Suprapubic skin (tissue), 4 donors: ENCODE results near the gene XPNPEP2. TPM values are rescaled to one million over a fixed set of nuclear protein-coding genes. Genes with fewer than 3 reads are reported as not detected.
"Not testable (repeated sequence)": the region's sequence is repeated elsewhere in the genome, so short reads cannot be mapped to it uniquely, and the experiment has no call there.

Experiments used
- DNase-seq, 2 donors: peaks; one replicate each; pipeline ENCODE4 v3.0.0-alpha.2; 2019; ENCODE audit warnings: low spot score in 2 of 2
- H3K27ac ChIP-seq: fragments of 200-600 bp; sonication (generic); one replicate; pipeline ENCODE4 v1.5.1; 2019
- H3K27me3 ChIP-seq: fragments of 200-600 bp; sonication (generic); one replicate; pipeline ENCODE4 v1.5.1; 2019
- H3K36me3 ChIP-seq: fragments of 200-600 bp; sonication (generic); one replicate; pipeline ENCODE4 v1.5.1; 2019
- H3K4me1 ChIP-seq: fragments of 200-600 bp; sonication (generic); one replicate; pipeline ENCODE4 v1.5.1; 2019
- H3K4me3 ChIP-seq: fragments of 200-600 bp; sonication (generic); one replicate; pipeline ENCODE4 v1.5.1; 2019; ENCODE audit warnings: mild to moderate bottlenecking
- H3K9me3 ChIP-seq: fragments of 200-600 bp; sonication (generic); one replicate; pipeline ENCODE4 v1.5.1; 2019
- CTCF ChIP-seq, 2 donors: fragments of 200-600 bp in 1 of 2; fragments of 450-650 bp in 1 of 2; sonication (generic) in 1 of 2; IDR thresholded peaks; one replicate each; pipeline ENCODE4 v1.5.1; 2016 to 2019; ENCODE audit warnings: antibody characterized with exemption in 2 of 2, mild to moderate bottlenecking in 1 of 2, moderate library complexity in 1 of 2
- EP300 ChIP-seq: sonication (generic); formaldehyde crosslinking; IDR thresholded peaks from one replicate; pipeline ENCODE4 v1.6.1; 2017; ENCODE audit warnings: antibody characterized with exemption
- POLR2A ChIP-seq, 2 donors: fragments of 450-650 bp; IDR thresholded peaks; one replicate each; pipeline ENCODE4 v1.6.1; 2017; ENCODE audit warnings: antibody characterized with exemption in 2 of 2, mild to moderate bottlenecking in 2 of 2, moderate library complexity in 2 of 2
- POLR2AphosphoS5 ChIP-seq, 3 donors: sonication (generic); formaldehyde crosslinking; IDR thresholded peaks; one replicate each; pipeline ENCODE4 v1.6.1; 2017; ENCODE audit warnings: antibody characterized with exemption in 3 of 3
- WGBS: methylation state at CpG from one replicate; pipeline ENCODE4 v1.1.5; 2018; 5-methylcytosine and 5-hydroxymethylcytosine counted together
- total RNA-seq, 4 donors: library from RNA; depleted of rRNA; stranded (reverse); fragments of >200 nt; gene quantifications; one replicate each; pipeline ENCODE4 v1.1.0, GENCODE V29; 2016

Gene XPNPEP2
- total RNA-seq, 4 donors from 2014 or later: 0.83 to 6.1 (median 2.4) TPM

- 55% methylated on average over 3 of the region's 4 CpGs for WGBS
- Histone ChIP-seq H3K27me3 (no peaks in the 10 kb centered on the region), H3K4me3 (no peak overlapping the region), H3K36me3 (no peaks in the 10 kb centered on the region), H3K4me1 (peaks cover 4% of the 10 kb centered on the region), H3K9me3 (no peaks in the 10 kb centered on the region), H3K27ac (no peak overlapping the region)
- TF ChIP-seq POLR2AphosphoS5 (IDR thresholded peaks at IDR 0.05) (no peak), EP300 (no peak)
- no peak for DNase-seq
Measured at GRCh38 chrX:129733335-129733734, 5.4 kb upstream of the XPNPEP2 start.

DNA sequence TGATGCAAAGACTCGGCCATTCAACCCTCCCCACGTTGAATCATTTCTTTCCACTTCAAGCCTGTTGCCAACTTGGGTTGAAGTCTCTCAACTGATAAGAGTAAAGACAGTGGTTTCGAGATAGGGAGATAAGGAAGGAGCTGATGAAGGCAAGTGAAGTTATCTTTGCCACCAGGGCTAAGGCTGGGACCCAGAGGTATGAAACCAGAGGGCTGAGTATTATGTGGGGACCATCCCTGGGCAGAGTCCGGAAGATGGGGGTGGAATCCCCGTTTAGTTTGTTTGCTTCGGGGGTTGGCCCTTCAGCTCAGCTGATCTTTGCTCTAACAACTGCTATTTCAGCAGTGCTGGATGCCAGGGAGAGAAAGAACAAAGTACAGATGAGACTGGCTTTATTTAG, 2.3 kb upstream of the XPNPEP2 start:
- DNase-seq: peak in 1 of 2 donors; percentile 18
- Histone ChIP-seq H3K4me1 (peaks cover 4% of the 10 kb centered on the region), H3K27me3 (no peaks in the 10 kb centered on the region), H3K27ac (no peak overlapping the region), H3K9me3 (no peaks in the 10 kb centered on the region), H3K4me3 (no peak overlapping the region), H3K36me3 (no peaks in the 10 kb centered on the region)
- 60% methylated on average over 6 of the region's 6 CpGs for WGBS
- no peak for TF ChIP-seq CTCF (IDR thresholded peaks at IDR 0.05)
- TF ChIP-seq POLR2AphosphoS5 (IDR thresholded peaks at IDR 0.05): no peak
- TF ChIP-seq POLR2A (IDR thresholded peaks at IDR 0.05): no peak
- no peak for TF ChIP-seq EP300

DNA sequence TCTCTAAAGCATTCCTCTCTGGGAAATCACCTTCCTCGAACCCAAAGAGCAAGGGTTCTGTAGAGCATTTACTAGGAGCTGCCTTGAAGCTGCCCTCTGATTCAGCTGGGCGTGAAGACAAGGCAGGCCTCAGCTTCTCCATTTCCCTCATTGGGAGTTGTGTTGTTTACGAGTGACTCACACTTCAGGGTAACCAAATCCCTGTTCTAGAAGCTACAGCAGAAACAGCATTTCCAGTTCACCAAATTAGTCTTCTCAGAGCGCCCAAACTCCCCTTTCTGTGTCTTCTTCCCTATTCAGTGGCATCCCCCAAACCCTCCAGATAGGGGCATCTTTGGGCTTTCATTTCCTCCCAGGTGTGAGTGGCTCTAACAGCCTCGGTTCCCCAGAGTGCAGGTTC, 863 bp upstream of the XPNPEP2 start:
- no peaks in the 10 kb centered on the region for H3K9me3 ChIP-seq
- H3K27me3 ChIP-seq: no peaks in the 10 kb centered on the region
- TF ChIP-seq CTCF (IDR thresholded peaks at IDR 0.05): no peak
- TF ChIP-seq POLR2AphosphoS5 (IDR thresholded peaks at IDR 0.05): no peak
- TF ChIP-seq EP300: no peak
- TF ChIP-seq POLR2A (IDR thresholded peaks at IDR 0.05): no peak
- H3K4me3 ChIP-seq: no peak overlapping the region
- peak overlapping the region; percentile 45 for H3K27ac ChIP-seq
- H3K4me1 ChIP-seq: peaks cover 4% of the 10 kb centered on the region
- DNase-seq: peak in 1 of 2 donors; percentile 40
- no peaks in the 10 kb centered on the region for H3K36me3 ChIP-seq
- WGBS: 51% methylated on average over 5 of the region's 5 CpGs

GRCh38 chrX:129739578-129739977, 799 bp downstream of the XPNPEP2 start:
- Histone ChIP-seq H3K27ac (no peak overlapping the region), H3K36me3 (no peaks in the 10 kb centered on the region), H3K27me3 (no peaks in the 10 kb centered on the region), H3K9me3 (no peaks in the 10 kb centered on the region), H3K4me1 (peaks cover 4% of the 10 kb centered on the region), H3K4me3 (no peak overlapping the region)
- WGBS: 66% methylated on average over 4 of the region's 4 CpGs
- DNase-seq: peak in 1 of 2 donors; percentile 27
- TF ChIP-seq EP300: no peak
- TF ChIP-seq CTCF (IDR thresholded peaks at IDR 0.05): no peak
- TF ChIP-seq POLR2A (IDR thresholded peaks at IDR 0.05): no peak
- no peak for TF ChIP-seq POLR2AphosphoS5 (IDR thresholded peaks at IDR 0.05)

- TF ChIP-seq CTCF (IDR thresholded peaks at IDR 0.05) (no peak), POLR2AphosphoS5 (IDR thresholded peaks at IDR 0.05) (no peak), POLR2A (IDR thresholded peaks at IDR 0.05) (no peak), EP300 (no peak)
- WGBS: 58% methylated on average over 21 of the region's 21 CpGs
- H3K36me3 ChIP-seq: no peaks in the 10 kb centered on the region
- no peak overlapping the region for H3K4me3 ChIP-seq
- peaks cover 4% of the 10 kb centered on the region for H3K4me1 ChIP-seq
- H3K27me3 ChIP-seq: no peaks in the 10 kb centered on the region
- no peak for DNase-seq
- no peaks in the 10 kb centered on the region for H3K9me3 ChIP-seq
- H3K27ac ChIP-seq: no peak overlapping the region
Measured at GRCh38 chrX:129741880-129742758, 3.3 kb downstream of the XPNPEP2 start.

- H3K27me3 ChIP-seq, H3K27ac ChIP-seq, H3K36me3 ChIP-seq, H3K4me3 ChIP-seq, H3K9me3 ChIP-seq, H3K4me1 ChIP-seq, DNase-seq: not testable (repeated sequence)
- 68% methylated on average over 6 of the region's 6 CpGs for WGBS
Measured at GRCh38 chrX:129742759-129743152, 4.0 kb downstream of the XPNPEP2 start.
